MM.1S (cell line): ENCODE data around the gene CDH4.

Source experiments
- DNase-seq: peaks from one replicate; pipeline ENCODE4 v3.0.0-alpha.2; 2015
- H2AFZ ChIP-seq: fragments of 300-600 bp; sonication (generic); 2 replicates; pipeline ENCODE4 v1.6.0; 2016; ENCODE audit warnings: antibody characterized with exemption, low read length
- H3F3A ChIP-seq: fragments of 300-600 bp; sonication (generic); 2 replicates; pipeline ENCODE4 v1.6.1; 2016; ENCODE audit warnings: mild to moderate bottlenecking, antibody characterized with exemption, low read length, moderate library complexity, mixed read lengths; ENCODE audit not compliant: insufficient read depth
- H3K27ac ChIP-seq: fragments of 300-600 bp; sonication (generic); 2 replicates; pipeline ENCODE4 v1.5.1; 2016; ENCODE audit warnings: mild to moderate bottlenecking, low read length
- H3K27me3 ChIP-seq: fragments of 300-600 bp; sonication (generic); replicated peaks from 2 replicates; pipeline ENCODE4 v1.6.0; 2016; ENCODE audit warnings: low read length; ENCODE audit not compliant: insufficient read depth
- H3K36me3 ChIP-seq: fragments of 300-600 bp; sonication (generic); replicated peaks from 2 replicates; pipeline ENCODE4 v1.6.1; 2016; ENCODE audit warnings: mild to moderate bottlenecking, low read length, mixed read lengths; ENCODE audit not compliant: insufficient read depth
- H3K4me1 ChIP-seq: fragments of 300-600 bp; sonication (generic); 2 replicates; pipeline ENCODE4 v1.6.1; 2016; ENCODE audit warnings: low read length, mixed read lengths
- H3K4me2 ChIP-seq: fragments of 300-600 bp; sonication (generic); 2 replicates; pipeline ENCODE4 v1.6.0; 2016; ENCODE audit warnings: low read depth, low read length
- H3K4me3 ChIP-seq: fragments of 300-600 bp; sonication (generic); 2 replicates; pipeline ENCODE4 v1.5.1; 2016; ENCODE audit warnings: low read length, mixed read lengths
- H3K79me2 ChIP-seq: fragments of 300-600 bp; sonication (generic); 2 replicates; pipeline ENCODE4 v1.6.1; 2016; ENCODE audit warnings: mixed run types, low read length, mixed read lengths
- H3K9ac ChIP-seq: fragments of 300-600 bp; sonication (generic); 2 replicates; pipeline ENCODE4 v1.6.1; 2016; ENCODE audit warnings: low read length, mixed read lengths
- H3K9me2 ChIP-seq: fragments of 300-600 bp; sonication (generic); replicated peaks from 2 replicates; pipeline ENCODE4 v1.6.1; 2016; ENCODE audit warnings: mild to moderate bottlenecking, low read length, mixed read lengths; ENCODE audit not compliant: insufficient read depth
- H3K9me3 ChIP-seq: fragments of 300-600 bp; sonication (generic); replicated peaks from 2 replicates; pipeline ENCODE4 v1.6.1; 2016; ENCODE audit warnings: mild to moderate bottlenecking, low read length, mixed read lengths; ENCODE audit not compliant: insufficient read depth
- H4K20me1 ChIP-seq: fragments of 300-600 bp; sonication (generic); 2 replicates; pipeline ENCODE4 v1.6.1; 2016; ENCODE audit warnings: mild to moderate bottlenecking, low read length, moderate library complexity, mixed read lengths; ENCODE audit not compliant: insufficient read depth
- EZH2 ChIP-seq: fragments of 300-600 bp; sonication (generic); optimal IDR thresholded peaks from 2 replicates; pipeline ENCODE3; 2017; ENCODE audit warnings: low read depth, mild to moderate bottlenecking, antibody characterized with exemption, low read length, mixed read lengths
- EZH2phosphoT487 ChIP-seq: fragments of 300-600 bp; sonication (generic); IDR thresholded peaks from 2 replicates; pipeline ENCODE4 v1.6.1; 2018; ENCODE audit warnings: antibody characterized with exemption, low read length
- TF ChIP-seq, protein P1 (sequence below): fragments of 300-600 bp; sonication (generic); IDR thresholded peaks from 2 replicates; pipeline ENCODE4 v1.5.1; 2016; ENCODE audit warnings: antibody characterized with exemption, low read length, mixed read lengths

Gene CDH4

DNA sequence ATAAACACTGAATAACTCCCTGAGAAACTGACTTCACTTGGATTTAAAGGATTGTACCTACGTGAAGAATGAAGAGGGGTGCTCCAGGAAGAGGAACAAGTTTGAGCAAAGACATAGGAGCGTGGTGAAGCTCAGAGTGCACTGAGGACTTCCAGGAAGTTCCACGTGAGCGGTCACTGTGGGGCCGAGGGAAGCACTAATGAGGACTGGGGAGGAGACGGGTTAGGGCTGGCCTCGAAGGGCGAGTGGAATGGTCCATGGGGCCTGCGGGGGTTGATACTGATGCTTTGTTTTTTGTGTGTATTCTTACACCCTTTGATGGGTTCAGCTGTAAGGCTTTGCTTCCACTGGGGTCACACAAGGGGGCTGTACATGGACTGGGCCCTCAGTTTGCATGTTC lies 91.9 kb downstream of the CDH4 start:
- Histone ChIP-seq H3F3A (no peaks in the 10 kb centered on the region), H3K36me3 (no peaks in the 10 kb centered on the region)

DNA sequence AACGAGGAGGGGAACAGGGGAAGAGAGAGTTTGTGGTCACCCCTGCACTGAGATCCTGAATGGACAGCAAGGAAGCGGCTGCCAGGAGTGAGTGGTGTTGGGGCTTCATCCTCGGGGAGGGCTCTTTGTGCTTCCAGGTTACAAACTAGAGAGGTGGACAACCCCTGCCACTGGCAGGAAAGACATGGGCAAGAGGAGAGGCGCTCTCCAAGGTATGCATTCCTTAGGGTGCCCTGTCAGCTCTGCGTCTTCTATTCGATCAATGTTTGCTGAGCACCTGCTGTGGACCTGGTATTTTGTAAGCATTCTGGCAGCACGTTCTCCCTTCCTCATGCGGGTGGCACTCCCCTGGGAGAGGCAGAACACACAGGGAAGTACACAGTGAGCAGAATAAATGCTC lies 93.6 kb downstream of the CDH4 start:
- no peak overlapping the region for H3K9ac ChIP-seq
- H3K4me3 ChIP-seq = no peak overlapping the region
- no peak overlapping the region for H3K27ac ChIP-seq
- no peaks in the 10 kb centered on the region; the same call in 1 of the 2 replicates for H3K9me3 ChIP-seq
- no peaks in the 10 kb centered on the region for H3K9me2 ChIP-seq
- H3K27me3 ChIP-seq = peaks cover 73% of the 10 kb centered on the region
- no peaks in the 10 kb centered on the region for H3F3A ChIP-seq
- H3K4me1 ChIP-seq = no peaks in the 10 kb centered on the region
- H2AFZ ChIP-seq = no peak overlapping the region
- H3K79me2 ChIP-seq = no peaks in the 10 kb centered on the region
- no peak for DNase-seq
- H4K20me1 ChIP-seq = no peaks in the 10 kb centered on the region
- H3K36me3 ChIP-seq = no peaks in the 10 kb centered on the region
- no peak overlapping the region for H3K4me2 ChIP-seq
- TF ChIP-seq, protein P1, sequence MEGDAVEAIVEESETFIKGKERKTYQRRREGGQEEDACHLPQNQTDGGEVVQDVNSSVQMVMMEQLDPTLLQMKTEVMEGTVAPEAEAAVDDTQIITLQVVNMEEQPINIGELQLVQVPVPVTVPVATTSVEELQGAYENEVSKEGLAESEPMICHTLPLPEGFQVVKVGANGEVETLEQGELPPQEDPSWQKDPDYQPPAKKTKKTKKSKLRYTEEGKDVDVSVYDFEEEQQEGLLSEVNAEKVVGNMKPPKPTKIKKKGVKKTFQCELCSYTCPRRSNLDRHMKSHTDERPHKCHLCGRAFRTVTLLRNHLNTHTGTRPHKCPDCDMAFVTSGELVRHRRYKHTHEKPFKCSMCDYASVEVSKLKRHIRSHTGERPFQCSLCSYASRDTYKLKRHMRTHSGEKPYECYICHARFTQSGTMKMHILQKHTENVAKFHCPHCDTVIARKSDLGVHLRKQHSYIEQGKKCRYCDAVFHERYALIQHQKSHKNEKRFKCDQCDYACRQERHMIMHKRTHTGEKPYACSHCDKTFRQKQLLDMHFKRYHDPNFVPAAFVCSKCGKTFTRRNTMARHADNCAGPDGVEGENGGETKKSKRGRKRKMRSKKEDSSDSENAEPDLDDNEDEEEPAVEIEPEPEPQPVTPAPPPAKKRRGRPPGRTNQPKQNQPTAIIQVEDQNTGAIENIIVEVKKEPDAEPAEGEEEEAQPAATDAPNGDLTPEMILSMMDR = no peak
- no peak for TF ChIP-seq EZH2phosphoT487
- TF ChIP-seq EZH2 = no peak

More for the DNA sequence above, 91.9 kb downstream of the CDH4 start:
- Histone ChIP-seq H4K20me1 (no peaks in the 10 kb centered on the region), H3K79me2 (no peaks in the 10 kb centered on the region), H3K4me3 (no peak overlapping the region), H3K27ac (no peak overlapping the region), H3K9me2 (no peaks in the 10 kb centered on the region), H3K9ac (no peak overlapping the region), H3K4me1 (no peaks in the 10 kb centered on the region), H3K4me2 (no peak overlapping the region), H2AFZ (no peak overlapping the region), H3K27me3 (peaks cover 74% of the 10 kb centered on the region), H3K9me3 (no peaks in the 10 kb centered on the region; the same call in 1 of the 2 replicates)
- no peak for TF ChIP-seq EZH2
- TF ChIP-seq, protein P1 = no peak
- TF ChIP-seq EZH2phosphoT487 = no peak
- no peak for DNase-seq

DNA sequence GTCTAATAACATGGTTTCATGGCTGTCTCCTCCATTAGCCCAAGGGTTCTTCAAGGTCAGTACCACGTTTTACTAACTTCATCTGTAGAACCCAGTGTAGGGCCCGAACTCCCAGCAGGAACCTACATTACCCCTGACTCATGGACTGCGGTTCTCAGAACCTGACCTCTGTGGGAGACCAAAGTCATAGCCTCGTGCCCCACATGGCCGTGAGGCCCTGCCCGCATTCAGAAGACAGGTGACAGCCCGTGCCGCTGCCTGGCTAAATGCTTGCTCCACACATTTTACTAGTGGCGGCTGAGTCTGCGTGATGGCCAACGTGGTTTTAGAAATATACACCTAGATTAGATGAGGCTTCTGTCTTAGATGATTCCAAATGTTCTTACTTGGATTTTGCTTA lies 94.9 kb downstream of the CDH4 start:
- no peaks in the 10 kb centered on the region for H3K36me3 ChIP-seq
- no peak overlapping the region for H3K9ac ChIP-seq
- peaks cover 61% of the 10 kb centered on the region for H3K27me3 ChIP-seq
- H3K4me2 ChIP-seq = no peak overlapping the region
- no peak overlapping the region for H3K4me3 ChIP-seq
- H3K4me1 ChIP-seq = no peaks in the 10 kb centered on the region
- DNase-seq = no peak
- H3K9me2 ChIP-seq = no peaks in the 10 kb centered on the region
- H3F3A ChIP-seq = no peaks in the 10 kb centered on the region
- no peaks in the 10 kb centered on the region for H3K79me2 ChIP-seq
- H3K9me3 ChIP-seq = no peaks in the 10 kb centered on the region
- TF ChIP-seq EZH2phosphoT487 (no peak), EZH2 (no peak)
- TF ChIP-seq, protein P1 = no peak
- H3K27ac ChIP-seq = no peak overlapping the region
- H4K20me1 ChIP-seq = no peaks in the 10 kb centered on the region
- no peak overlapping the region for H2AFZ ChIP-seq
